ENCODE data around the gene CX3CR1.

The CX3CR1 gene

DNA sequence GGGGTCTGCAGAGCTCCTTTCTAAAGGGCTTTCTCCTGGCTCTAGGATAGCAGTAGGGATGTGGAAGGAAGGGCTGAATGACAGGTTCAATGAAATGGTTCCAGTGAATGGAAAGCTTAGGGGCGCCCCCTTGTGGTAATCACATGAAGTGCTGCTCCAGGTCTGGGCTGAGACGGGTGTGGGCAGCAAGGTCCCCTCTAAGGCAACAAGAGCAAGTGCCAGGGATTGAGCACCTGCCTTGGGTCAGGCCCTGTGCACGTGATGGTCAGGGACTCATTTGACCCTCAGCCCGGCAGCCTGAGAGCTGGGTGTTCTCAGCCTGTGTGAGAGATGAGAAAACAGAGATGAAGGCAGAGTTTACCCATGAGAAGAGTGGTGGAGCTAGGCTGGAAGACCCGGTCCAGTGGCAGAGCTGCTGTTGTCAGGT, 12.1 kb upstream of the CX3CR1 start:
- DNase-seq (ENCODE audit: low read depth, low spot score), result no peak

DNA sequence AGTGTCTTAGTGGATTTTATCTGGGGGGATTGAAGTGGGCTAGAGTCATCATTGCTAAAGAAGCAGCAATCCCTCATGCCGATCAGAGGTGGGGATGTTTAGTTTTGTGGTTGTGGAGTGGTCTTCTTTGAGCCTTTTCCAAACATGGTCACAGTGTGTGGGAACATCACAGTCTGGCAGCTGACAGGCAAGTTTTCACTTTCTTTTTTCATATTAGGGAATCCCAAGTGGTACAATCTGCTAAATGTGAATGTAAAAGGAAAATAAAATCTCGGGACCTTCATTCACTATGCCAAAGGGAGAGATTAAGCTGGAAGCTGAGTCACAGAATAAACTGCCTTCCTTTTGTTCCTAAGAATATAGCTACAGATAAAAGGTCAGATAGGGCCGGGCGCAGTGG, 10.4 kb upstream of the CX3CR1 start:
- no peak for DNase-seq (ENCODE audit: low read depth, low spot score)

- no peak for DNase-seq (ENCODE audit: low read depth, low spot score)
Measured at GRCh38 chr3:39289107-39289506, 9.3 kb upstream of the CX3CR1 start.

DNA sequence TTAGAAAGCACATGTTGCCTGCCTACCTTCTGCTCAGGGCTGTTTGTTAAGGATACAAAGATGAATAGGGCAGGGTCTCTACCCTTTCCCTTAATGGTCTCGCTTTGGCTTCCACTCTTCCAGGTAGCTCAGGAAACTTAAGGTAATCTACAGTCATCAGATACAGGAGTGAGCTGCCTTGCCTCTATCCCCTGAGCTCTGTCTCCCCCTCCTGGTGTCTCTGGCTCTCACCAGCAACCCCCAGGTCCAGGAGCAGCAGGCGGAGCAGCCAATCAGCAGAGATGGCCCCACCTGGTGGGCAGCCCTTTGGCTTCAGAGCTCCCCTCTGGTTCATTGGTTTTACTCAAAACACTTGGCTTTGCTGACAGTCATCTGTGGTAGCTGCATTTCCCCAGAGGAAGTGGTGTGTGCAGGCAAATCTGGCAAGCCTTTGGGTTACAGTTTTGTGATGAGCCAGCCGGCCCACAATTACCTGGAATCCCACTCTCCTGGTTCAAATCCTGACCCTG, 8.5 kb upstream of the CX3CR1 start:
- no peak for DNase-seq (ENCODE audit: low read depth, low spot score)

- no peak for DNase-seq (ENCODE audit: low read depth, low spot score)
Measured at GRCh38 chr3:39287216-39288164, 7.7 kb upstream of the CX3CR1 start.

GRCh38 chr3:39286771-39287170, 6.9 kb upstream of the CX3CR1 start:
- DNase-seq (ENCODE audit: low read depth, low spot score), result no peak

GRCh38 chr3:39285332-39285731, 5.5 kb upstream of the CX3CR1 start:
- no peak for DNase-seq (ENCODE audit: low read depth, low spot score)

DNA sequence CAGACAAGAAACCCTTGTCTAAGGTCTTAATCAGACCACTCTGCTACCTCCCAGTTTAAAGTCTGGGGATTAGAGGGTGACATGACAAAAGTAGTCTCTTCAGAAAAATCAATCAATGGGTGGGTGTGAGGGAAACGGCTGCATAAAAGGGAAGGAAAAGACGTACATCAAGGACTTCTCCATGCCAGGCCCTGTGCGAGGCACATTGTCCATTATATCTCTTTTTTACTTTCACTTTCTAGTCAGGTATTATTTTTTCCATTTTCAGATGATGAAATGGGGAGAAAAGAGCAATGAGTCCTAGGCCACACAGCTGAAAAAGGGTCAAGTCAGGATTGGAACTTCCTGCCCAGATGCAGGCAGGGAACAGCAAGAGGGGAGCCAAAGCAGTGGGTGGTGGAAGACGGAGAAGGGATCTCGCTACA, 4.6 kb upstream of the CX3CR1 start:
- DNase-seq (ENCODE audit: low read depth, low spot score), result no peak

GRCh38 chr3:39282057-39282456, 2.2 kb upstream of the CX3CR1 start:
- no peak for DNase-seq (ENCODE audit: low read depth, low spot score)

GRCh38 chr3:39281533-39281932, 1.7 kb upstream of the CX3CR1 start:
- no peak for DNase-seq (ENCODE audit: low read depth, low spot score)

- DNase-seq (ENCODE audit: low read depth, low spot score), result no peak
Measured at GRCh38 chr3:39280571-39280970, 735 bp upstream of the CX3CR1 start.

DNA sequence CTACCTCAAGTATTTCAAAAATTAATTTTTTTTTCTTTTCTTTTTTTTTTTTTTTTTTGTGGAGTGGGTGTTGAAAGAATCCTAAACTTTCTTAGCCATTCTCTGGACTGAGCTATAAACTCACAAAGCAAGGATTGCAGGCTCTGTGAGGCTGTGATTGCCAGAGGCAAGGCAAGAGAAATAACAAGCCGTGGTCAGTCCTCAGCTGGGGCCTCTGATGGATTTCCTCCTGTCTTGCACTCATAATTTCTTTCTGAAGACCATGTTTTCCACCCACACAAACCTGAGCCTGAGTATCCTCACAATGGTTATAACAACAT, 1.3 kb downstream of the CX3CR1 start:
- DNase-seq (ENCODE audit: low read depth, low spot score), result no peak

DNA sequence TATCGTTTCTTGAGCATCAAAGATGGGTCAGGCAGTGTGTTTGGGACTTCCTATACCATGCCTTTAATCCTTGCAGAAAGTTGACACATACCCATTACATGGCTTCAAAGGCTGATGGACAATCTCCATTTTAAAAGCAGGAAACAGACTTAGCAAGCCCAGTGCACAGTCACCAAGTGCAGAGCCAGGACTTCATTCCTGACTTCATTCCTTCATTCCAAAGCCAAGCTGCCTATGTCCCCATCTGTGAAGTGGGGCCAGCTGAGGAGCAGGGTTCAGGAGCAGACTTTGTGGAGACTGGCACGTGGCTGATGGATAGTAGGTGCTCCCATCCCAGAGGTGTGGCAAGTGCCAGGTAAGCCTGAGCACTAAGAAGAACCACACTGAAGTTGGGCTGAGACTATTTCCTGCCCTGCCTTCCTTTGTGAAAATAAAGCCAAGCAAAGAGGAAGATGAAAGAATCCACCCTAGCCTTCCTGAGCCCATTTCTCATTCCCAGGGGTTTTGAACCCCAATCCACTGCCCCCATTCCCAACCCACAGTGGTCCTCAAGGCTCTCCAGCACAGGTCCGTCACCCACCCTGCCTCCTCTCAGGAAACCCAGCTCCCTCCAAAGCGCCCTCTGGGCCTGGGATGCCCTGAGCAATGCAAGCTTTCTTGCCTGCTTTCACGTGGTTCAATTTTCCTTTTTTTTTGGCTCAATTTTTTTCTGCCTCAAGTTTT, 1.8 kb downstream of the CX3CR1 start:
- DNase-seq (ENCODE audit: low read depth, low spot score), result no peak

DNA sequence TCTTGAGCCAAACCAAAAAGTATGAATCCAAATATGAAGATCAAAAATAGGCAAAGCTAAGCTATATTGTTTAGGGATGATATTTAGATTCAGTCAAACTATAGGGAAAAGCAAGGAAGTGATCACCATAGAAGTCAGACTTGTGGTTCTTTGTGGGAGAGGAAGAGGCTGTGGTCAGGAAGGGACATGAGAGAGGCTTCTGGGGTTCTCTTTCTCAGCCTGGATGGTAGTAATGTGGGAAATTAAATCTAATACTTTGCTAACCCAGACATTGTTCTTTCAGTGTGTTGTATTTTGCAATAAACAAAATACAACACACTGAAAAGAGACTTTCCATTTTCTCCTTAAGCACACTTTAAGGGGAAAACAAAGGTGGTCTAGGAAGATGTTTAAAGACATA, 3.1 kb downstream of the CX3CR1 start:
- DNase-seq (ENCODE audit: low read depth, low spot score), result no peak

GRCh38 chr3:39275963-39276593, 3.8 kb downstream of the CX3CR1 start:
- DNase-seq (ENCODE audit: low read depth, low spot score), result no peak

GRCh38 chr3:39275052-39275451, 4.8 kb downstream of the CX3CR1 start:
- no peak for DNase-seq (ENCODE audit: low read depth, low spot score)

DNA sequence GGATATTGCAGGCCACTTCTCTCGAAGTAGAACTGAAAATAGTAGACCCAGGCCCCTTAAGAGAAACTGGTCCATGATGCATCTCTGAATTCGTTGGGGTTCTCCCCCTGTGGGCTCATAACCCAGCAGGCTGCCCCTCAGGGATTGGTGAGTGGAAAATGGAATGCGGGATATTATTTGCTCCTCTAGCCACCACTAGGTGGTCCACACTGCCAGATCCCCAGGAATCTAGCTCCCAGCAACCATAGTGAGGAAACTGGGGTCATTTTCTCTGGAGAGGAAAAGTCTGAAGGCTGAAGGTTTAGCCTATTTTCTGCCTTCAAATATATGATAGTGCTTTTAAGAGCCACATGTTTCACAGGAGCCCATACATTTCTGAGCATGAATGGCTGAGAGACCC, 6.7 kb downstream of the CX3CR1 start:
- no peak for DNase-seq (ENCODE audit: low read depth, low spot score)

- DNase-seq (ENCODE audit: low read depth, low spot score), result no peak
Measured at GRCh38 chr3:39272191-39272590, 7.6 kb downstream of the CX3CR1 start.

- DNase-seq (ENCODE audit: low read depth, low spot score), result no peak
Measured at GRCh38 chr3:39271363-39271914, 8.4 kb downstream of the CX3CR1 start.

GRCh38 chr3:39269528-39269927, 10.3 kb downstream of the CX3CR1 start:
- DNase-seq (ENCODE audit: low read depth, low spot score), result no peak

- no peak for DNase-seq (ENCODE audit: low read depth, low spot score)
Measured at GRCh38 chr3:39268549-39268900, 11.3 kb downstream of the CX3CR1 start.

All from brain pericyte (primary cell).